Lower lobe of right lung (tissue), 2 donors: Measurements from ENCODE around the gene PIAS3. TPM values are rescaled to one million over a fixed set of nuclear protein-coding genes. Genes with fewer than 3 reads are reported as not detected.

Experiments
- ATAC-seq, 2 donors: fragments of 200-7000 bp; cut with Tn5 transposase; one replicate each; pipeline ENCODE4 v1.9.1; 2020 to 2022; ENCODE audit warnings: mild to moderate bottlenecking in 2 of 2, moderate library complexity in 2 of 2
- DNase-seq: peaks from one replicate; pipeline ENCODE4 v3.0.0-alpha.2; 2020
- H3K27ac ChIP-seq: fragments of 200-600 bp; one replicate; pipeline ENCODE4 v1.8.0; 2022
- H3K27me3 ChIP-seq: fragments of 200-600 bp; one replicate; pipeline ENCODE4 v1.8.0; 2022; ENCODE audit warnings: low read depth
- H3K36me3 ChIP-seq: fragments of 200-600 bp; one replicate; pipeline ENCODE4 v1.8.0; 2022; ENCODE audit warnings: mild to moderate bottlenecking
- H3K4me1 ChIP-seq: fragments of 200-600 bp; one replicate; pipeline ENCODE4 v1.8.0; 2022
- H3K4me3 ChIP-seq: fragments of 200-600 bp; one replicate; pipeline ENCODE4 v1.8.0; 2022; ENCODE audit warnings: mild to moderate bottlenecking
- H3K9me3 ChIP-seq: fragments of 200-600 bp; one replicate; pipeline ENCODE4 v1.8.0; 2022
- intact Hi-C: fragments of 100-400 bp; cut with DNase I; formaldehyde crosslinking; loops from one replicate; pipeline ENCODE4 v1.11.0; 2022
- total RNA-seq: library from RNA; stranded (reverse); fragmentation: NEBNext Ultra II Directional; extraction: Animal tissue kit (Norgen Biotek cat#: 25700); gene quantifications from one replicate; pipeline ENCODE4 v1.2.1, GENCODE V29; 2021
- TF ChIP-seq, protein P1 (sequence below): fragments of 200-600 bp; IDR thresholded peaks from one replicate; pipeline ENCODE4 v1.8.0; 2022; ENCODE audit warnings: antibody characterized with exemption, mild to moderate bottlenecking
- donor health status: DM: no; HTN: yes; CAD: no; lungs with severe emphysema.

Gene PIAS3
- total RNA-seq, 1 donor from 2014 or later: 27.7 TPM

DNA sequence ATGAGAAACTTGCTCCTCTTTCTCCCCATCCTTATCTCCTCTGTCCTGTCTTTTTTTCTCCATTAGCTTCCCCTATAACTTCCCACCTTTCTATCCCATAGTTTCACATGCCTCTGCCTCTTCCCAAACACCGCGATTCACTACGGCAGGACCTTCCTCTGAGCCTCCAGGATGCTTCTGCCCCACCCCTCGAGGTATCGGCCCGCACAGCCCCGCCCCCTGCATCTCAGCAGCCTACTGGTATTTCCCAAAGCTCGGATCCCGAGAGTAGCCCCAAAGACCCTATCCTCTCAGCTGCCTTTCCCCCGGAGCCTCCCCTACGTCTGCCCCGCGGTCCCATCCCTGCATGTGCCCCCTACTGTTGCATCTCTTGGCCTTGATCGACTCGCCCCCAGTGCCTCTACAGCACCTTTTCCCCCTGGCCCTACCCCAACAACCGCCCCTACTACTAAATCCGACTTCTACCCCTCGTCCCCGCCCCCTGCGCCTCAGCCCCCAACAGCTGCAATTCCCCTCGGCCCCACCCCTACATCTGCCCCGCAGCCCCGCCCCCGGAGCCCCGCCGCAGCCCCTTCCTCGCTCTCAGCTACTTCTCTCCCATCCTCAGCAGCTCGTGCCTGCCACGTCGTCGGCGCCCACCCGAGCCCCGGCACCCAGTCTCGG lies 512 bp downstream of the PIAS3 start:
- peak; percentile 43 to 63 for ATAC-seq
- Histone ChIP-seq H3K4me1 (peaks cover 20% of the 10 kb centered on the region), H3K9me3 (no peaks in the 10 kb centered on the region), H3K4me3 (peak overlapping the region; percentile 77), H3K27me3 (no peaks in the 10 kb centered on the region), H3K36me3 (peaks cover 37% of the 10 kb centered on the region), H3K27ac (peak overlapping the region; percentile 87)
- intact Hi-C loops: no loop called here
- DNase-seq: peak; percentile 73
- TF ChIP-seq, protein P1, sequence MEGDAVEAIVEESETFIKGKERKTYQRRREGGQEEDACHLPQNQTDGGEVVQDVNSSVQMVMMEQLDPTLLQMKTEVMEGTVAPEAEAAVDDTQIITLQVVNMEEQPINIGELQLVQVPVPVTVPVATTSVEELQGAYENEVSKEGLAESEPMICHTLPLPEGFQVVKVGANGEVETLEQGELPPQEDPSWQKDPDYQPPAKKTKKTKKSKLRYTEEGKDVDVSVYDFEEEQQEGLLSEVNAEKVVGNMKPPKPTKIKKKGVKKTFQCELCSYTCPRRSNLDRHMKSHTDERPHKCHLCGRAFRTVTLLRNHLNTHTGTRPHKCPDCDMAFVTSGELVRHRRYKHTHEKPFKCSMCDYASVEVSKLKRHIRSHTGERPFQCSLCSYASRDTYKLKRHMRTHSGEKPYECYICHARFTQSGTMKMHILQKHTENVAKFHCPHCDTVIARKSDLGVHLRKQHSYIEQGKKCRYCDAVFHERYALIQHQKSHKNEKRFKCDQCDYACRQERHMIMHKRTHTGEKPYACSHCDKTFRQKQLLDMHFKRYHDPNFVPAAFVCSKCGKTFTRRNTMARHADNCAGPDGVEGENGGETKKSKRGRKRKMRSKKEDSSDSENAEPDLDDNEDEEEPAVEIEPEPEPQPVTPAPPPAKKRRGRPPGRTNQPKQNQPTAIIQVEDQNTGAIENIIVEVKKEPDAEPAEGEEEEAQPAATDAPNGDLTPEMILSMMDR: no peak

- intact Hi-C loops: no loop called here
- DNase-seq (no peak), ATAC-seq (no peak)
These were observed 1.7 kb downstream of the PIAS3 start for GRCh38 chr1:145857170-145857569.

DNA sequence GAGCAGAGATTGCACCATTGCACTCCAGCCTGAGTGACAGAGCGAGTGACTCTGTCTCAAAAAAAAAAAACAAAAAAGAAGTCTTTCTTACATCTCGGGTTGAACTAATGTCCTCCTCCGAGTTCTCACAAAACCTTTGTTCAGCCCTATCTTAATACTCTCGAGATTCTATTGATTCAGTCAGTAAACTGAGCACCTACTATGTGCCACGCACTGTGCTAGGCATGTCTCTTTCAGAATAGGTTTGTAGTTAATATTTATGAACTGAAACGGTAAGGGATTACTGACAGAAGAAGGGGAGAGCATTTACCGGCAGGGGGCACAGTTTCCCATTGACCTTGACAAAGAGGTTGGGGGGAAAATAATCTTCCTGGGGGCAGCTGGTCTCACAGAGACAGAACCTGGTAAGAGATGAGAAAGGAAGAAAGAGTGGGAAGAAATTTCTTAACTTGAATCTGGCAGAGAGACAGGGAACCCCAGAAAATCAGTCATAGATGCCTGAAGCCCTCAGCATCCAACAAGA lies 3.4 kb downstream of the PIAS3 start:
- peaks cover 20% of the 10 kb centered on the region for H3K4me1 ChIP-seq
- H3K27ac ChIP-seq: no peak overlapping the region
- intact Hi-C loops: no loop called here
- no peak for ATAC-seq
- H3K27me3 ChIP-seq: no peaks in the 10 kb centered on the region
- peaks cover 66% of the 10 kb centered on the region for H3K36me3 ChIP-seq
- no peak overlapping the region for H3K4me3 ChIP-seq
- TF ChIP-seq, protein P1: no peak
- no peak for DNase-seq
- no peaks in the 10 kb centered on the region for H3K9me3 ChIP-seq

More at GRCh38 chr1:145857170-145857569, 1.7 kb downstream of the PIAS3 start:
- Histone ChIP-seq H3K4me1 (peaks cover 20% of the 10 kb centered on the region), H3K27me3 (no peaks in the 10 kb centered on the region), H3K27ac (no peak overlapping the region), H3K4me3 (no peak overlapping the region), H3K36me3 (peaks cover 49% of the 10 kb centered on the region), H3K9me3 (no peaks in the 10 kb centered on the region)
- TF ChIP-seq, protein P1: no peak

DNA sequence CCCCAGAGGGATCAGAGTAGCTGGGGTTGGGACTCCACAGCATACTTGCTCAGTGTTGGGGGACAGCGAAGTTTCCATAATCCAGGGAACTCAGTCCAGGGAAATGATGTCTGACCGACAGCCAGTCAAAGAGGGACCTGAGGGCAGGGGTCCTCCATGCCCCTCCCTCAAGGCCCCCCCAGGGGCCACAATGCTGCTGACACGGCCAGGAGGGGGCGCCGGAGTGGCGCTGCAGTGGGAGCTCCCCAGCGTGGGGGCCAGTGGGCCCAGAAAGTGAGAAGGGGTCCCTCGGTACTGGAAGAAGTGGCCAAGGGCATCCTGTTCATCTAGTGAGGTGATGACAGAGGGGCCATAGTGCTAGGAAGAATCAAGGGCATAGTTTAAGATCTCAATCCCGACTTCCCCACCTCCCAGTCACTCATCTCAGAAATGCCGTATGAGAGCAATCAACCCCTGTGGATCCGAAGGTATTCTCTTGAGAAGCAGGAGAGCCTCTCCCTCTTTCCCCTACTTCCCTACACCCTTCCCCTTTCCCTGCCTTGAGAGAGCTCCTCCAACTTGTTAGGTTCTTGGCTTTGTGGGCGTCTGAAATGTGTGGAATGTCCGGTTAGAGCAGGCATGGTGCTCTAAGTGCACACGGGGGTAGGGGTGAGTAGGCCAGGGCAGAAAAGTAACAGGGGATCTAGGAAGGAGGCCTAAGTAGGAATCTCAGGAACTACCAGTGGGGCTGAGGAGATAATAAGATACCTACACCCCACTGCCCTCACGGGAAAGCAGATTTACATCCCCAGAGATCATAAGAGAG lies 9.3 kb downstream of the PIAS3 start:
- intact Hi-C loops: no loop called here
- peak overlapping the region; percentile 60 for H3K27ac ChIP-seq

DNA sequence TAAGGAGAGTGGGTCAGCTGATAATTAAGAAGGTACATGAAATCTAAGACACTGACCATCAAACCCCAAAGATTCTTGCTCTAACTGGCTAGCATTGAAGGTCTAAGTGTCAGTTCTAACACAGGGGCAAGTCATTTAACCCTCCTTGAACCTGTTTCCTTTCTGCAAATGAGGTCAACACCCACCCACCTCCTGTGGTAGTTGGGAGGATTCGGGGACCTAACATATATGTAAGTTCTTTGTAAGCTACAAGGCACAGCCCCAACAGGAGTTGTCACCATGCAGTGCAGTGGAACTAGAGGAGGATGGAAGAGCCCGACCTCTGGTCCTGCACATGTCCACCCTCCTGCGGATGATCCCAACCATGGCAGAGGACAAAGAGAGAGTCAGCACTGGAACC lies 11.1 kb downstream of the PIAS3 start:
- H3K9me3 ChIP-seq: no peaks in the 10 kb centered on the region
- H3K27me3 ChIP-seq: no peaks in the 10 kb centered on the region
- TF ChIP-seq, protein P1: no peak
- H3K4me3 ChIP-seq: no peak overlapping the region
- no peak overlapping the region for H3K27ac ChIP-seq
- DNase-seq: no peak
- no peak for ATAC-seq
- peaks cover 26% of the 10 kb centered on the region for H3K4me1 ChIP-seq
- H3K36me3 ChIP-seq: peaks cover 65% of the 10 kb centered on the region
- intact Hi-C loops: no loop called here

More for the DNA sequence above, 9.3 kb downstream of the PIAS3 start:
- Histone ChIP-seq H3K4me1 (peaks cover 25% of the 10 kb centered on the region), H3K4me3 (no peak overlapping the region), H3K36me3 (peaks cover 73% of the 10 kb centered on the region), H3K9me3 (no peaks in the 10 kb centered on the region), H3K27me3 (no peaks in the 10 kb centered on the region)
- TF ChIP-seq, protein P1: peak; percentile 34
- peak; percentile 55 to 74 for ATAC-seq
- DNase-seq: no peak
